Natural killer cell (primary cell): ENCODE data around the gene MICAL2. TPM values are rescaled to one million over a fixed set of nuclear protein-coding genes. Genes with fewer than 3 reads are reported as not detected.

Experiments used
- ATAC-seq, 3 donors: fragments of 150-1000 bp in 2 of 3; fragments of 200-7000 bp in 1 of 3; cut with Tn5 transposase; 1 replicate in 1 of 3; 2 replicates in 2 of 3; pipeline ENCODE4 v1.10.0; 2021; ENCODE audit warnings: mild to moderate bottlenecking in 2 of 3, moderate library complexity in 2 of 3
- DNase-seq, 2 donors: peaks; one replicate each; pipeline versions ENCODE4 v3.0.0 to v3.0.0-alpha.2; 2013 to 2021; ENCODE audit warnings: mixed read lengths in 1 of 2
- H3K27ac ChIP-seq: one replicate; pipeline ENCODE4 v1.5.1; 2013; ENCODE audit warnings: mild to moderate bottlenecking, low read length
- H3K27me3 ChIP-seq: one replicate; pipeline ENCODE4 v1.6.1; 2013; ENCODE audit warnings: low read length; ENCODE audit not compliant: control insufficient read depth, insufficient read depth
- H3K36me3 ChIP-seq: one replicate; pipeline ENCODE4 v1.6.1; 2013; ENCODE audit warnings: low read length; ENCODE audit not compliant: control insufficient read depth, insufficient read depth
- H3K4me1 ChIP-seq: one replicate; pipeline ENCODE4 v1.6.1; 2013; ENCODE audit warnings: low read length; ENCODE audit not compliant: control insufficient read depth, insufficient read depth
- H3K4me3 ChIP-seq: one replicate; pipeline ENCODE4 v1.5.1; 2013; ENCODE audit warnings: low read length
- H3K9me3 ChIP-seq: one replicate; pipeline ENCODE4 v1.6.1; 2013; ENCODE audit warnings: low read length; ENCODE audit not compliant: control insufficient read depth, insufficient read depth
- H3K27ac Mint-ChIP-seq, 2 donors: one replicate each; pipeline ENCODE4 v1.8.0; 2022; ENCODE audit warnings: mild to moderate bottlenecking in 2 of 2, mixed read lengths in 2 of 2, moderate library complexity in 1 of 2
- H3K27me3 Mint-ChIP-seq, 2 donors: one replicate each; pipeline ENCODE4 v1.8.0; 2022; ENCODE audit warnings: low read depth in 2 of 2, mixed read lengths in 2 of 2
- H3K36me3 Mint-ChIP-seq: one replicate; pipeline ENCODE4 v1.8.0; 2022; ENCODE audit warnings: mixed read lengths
- H3K4me1 Mint-ChIP-seq, 2 donors: one replicate each; pipeline ENCODE4 v1.8.0; 2022; ENCODE audit warnings: mixed read lengths in 2 of 2
- H3K4me3 Mint-ChIP-seq: one replicate; pipeline ENCODE4 v1.8.0; 2022; ENCODE audit warnings: mild to moderate bottlenecking, moderate library complexity, mixed read lengths
- H3K9me3 Mint-ChIP-seq, 2 donors: one replicate each; pipeline ENCODE4 v1.8.0; 2022; ENCODE audit warnings: mixed read lengths in 2 of 2
- CTCF ChIP-seq: fragments of 200-600 bp; IDR thresholded peaks from one replicate; pipeline ENCODE4 v1.8.0; 2022; ENCODE audit warnings: antibody characterized with exemption
- WGBS: methylation state at CpG from one replicate; pipeline ENCODE4 v1.1.7; 2013; ENCODE audit warnings: missing lambda C conversion rate; ENCODE audit not compliant: insufficient coverage; 5-methylcytosine and 5-hydroxymethylcytosine counted together
- intact Hi-C: fragments of 100-400 bp; cut with micrococcal nuclease; formaldehyde crosslinking; loops from one replicate; pipeline ENCODE4 v1.14.2; 2022
- total RNA-seq, 4 donors: library from RNA; stranded (reverse); fragments of 120-200 nt in 1 of 4; gene quantifications; one replicate each; pipeline versions ENCODE4 v1.2.3 to v1.2.4, GENCODE V29; 2013 to 2022

MICAL2 gene
- total RNA-seq, 3 donors from 2014 or later (not counting 1 experiment from before 2014, with no cell fraction given), result 54.6 to 68.6 (median 57.4) TPM

DNA sequence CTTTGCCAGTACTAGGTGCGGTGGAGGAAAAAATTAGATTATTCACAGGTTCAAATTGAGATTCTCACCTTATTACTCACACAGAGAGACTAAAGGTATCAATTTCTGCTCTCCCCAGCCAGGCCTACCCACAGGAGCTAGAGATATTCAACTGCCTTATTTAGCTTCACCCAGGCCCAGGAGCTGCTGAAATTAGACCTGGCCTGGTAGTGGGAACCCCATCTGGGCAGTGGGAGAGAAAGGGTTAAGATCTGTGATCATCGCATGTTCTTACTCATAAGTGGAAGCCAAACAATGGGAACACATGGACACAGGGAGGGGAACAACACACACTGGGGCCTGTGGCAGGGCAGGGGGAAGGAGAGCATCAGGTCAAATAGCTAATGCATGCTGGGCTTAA, 20.9 kb upstream of the MICAL2 start:
- intact Hi-C loops, result loop anchor here (5.0 kb wide), 2 partner anchors 42 to 128 kb away; no protein-coding TSS in a partner anchor
- Mint-ChIP-seq H3K36me3 (no peaks in the 10 kb centered on the region), H3K27ac (no peak overlapping the region), H3K27me3 (peaks cover 19 to 32% of the 10 kb centered on the region in 2 donors), H3K9me3 (no peaks in the 10 kb centered on the region), H3K4me3 (peak overlapping the region; percentile 17), H3K4me1 (peaks cover 59 to 79% of the 10 kb centered on the region in 2 donors)
- TF ChIP-seq CTCF, result no peak
- H3K27me3 ChIP-seq, result no peaks in the 10 kb centered on the region
- 95% methylated on average over 2 of the region's 2 CpGs for WGBS
- DNase-seq (no peak), ATAC-seq (no peak)
- no peak overlapping the region for H3K4me3 ChIP-seq
- H3K36me3 ChIP-seq, result no peaks in the 10 kb centered on the region
- no peaks in the 10 kb centered on the region for H3K9me3 ChIP-seq
- peaks cover 65% of the 10 kb centered on the region for H3K4me1 ChIP-seq
- peak overlapping the region; percentile 44 for H3K27ac ChIP-seq

- Histone ChIP-seq H3K4me3 (no peak overlapping the region), H3K27ac (no peak overlapping the region), H3K36me3 (no peaks in the 10 kb centered on the region), H3K4me1 (peaks cover 61% of the 10 kb centered on the region), H3K9me3 (no peaks in the 10 kb centered on the region), H3K27me3 (no peaks in the 10 kb centered on the region)
- ATAC-seq, result no peak
- Mint-ChIP-seq H3K4me3 (peak overlapping the region; percentile 67), H3K4me1 (peaks cover 58 to 76% of the 10 kb centered on the region in 2 donors), H3K27ac (peak overlapping the region in 1 of 2 donors; percentile 32), H3K9me3 (no peaks in the 10 kb centered on the region), H3K27me3 (peaks cover 18 to 29% of the 10 kb centered on the region in 2 donors), H3K36me3 (no peaks in the 10 kb centered on the region)
- peak in 1 of 2 donors; percentile 32 for DNase-seq
- WGBS, result 17% methylated on average over 4 of the region's 4 CpGs
- intact Hi-C loops, result no loop called here
- TF ChIP-seq CTCF, result no peak
Observed at GRCh38 chr11:12090061-12090591, 20.3 kb upstream of the MICAL2 start.

DNA sequence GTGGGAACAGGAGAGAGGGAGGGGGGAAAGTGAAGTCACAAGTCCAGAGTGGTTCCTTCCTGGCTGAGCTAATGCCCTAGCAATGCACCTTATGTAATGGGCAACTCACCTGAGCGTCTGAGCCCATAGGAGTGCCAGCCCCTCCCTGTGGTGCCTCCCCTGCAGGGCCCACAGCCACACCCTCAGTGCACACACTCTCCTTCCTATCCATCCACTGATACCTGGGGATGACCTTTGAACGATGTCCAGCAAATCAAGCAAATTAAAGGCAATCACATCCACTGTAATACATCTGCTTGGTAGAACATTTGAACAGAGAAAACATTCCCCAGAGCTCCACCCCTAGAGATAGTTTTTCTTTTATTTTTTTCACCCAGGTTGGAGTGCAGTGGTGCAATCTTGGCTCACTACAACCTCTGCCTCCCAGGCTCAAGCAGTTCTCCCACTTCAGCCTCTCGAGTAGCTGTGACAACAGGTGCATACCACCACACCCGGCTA, 19.6 kb upstream of the MICAL2 start:
- Mint-ChIP-seq H3K4me3 (peak overlapping the region; percentile 13), H3K27ac (no peak overlapping the region), H3K36me3 (no peaks in the 10 kb centered on the region), H3K9me3 (no peaks in the 10 kb centered on the region), H3K4me1 (peaks cover 51 to 69% of the 10 kb centered on the region in 2 donors), H3K27me3 (peaks cover 21 to 29% of the 10 kb centered on the region in 2 donors)
- Histone ChIP-seq H3K9me3 (no peaks in the 10 kb centered on the region), H3K4me3 (no peak overlapping the region), H3K4me1 (peaks cover 54% of the 10 kb centered on the region), H3K36me3 (no peaks in the 10 kb centered on the region), H3K27ac (no peak overlapping the region), H3K27me3 (no peaks in the 10 kb centered on the region)
- 94% methylated on average over 4 of the region's 4 CpGs for WGBS
- intact Hi-C loops, result no loop called here
- DNase-seq (no peak), ATAC-seq (no peak)
- TF ChIP-seq CTCF, result no peak
